Spleen (tissue), 7 donors: ENCODE measurements around the gene EXD3.

Experiments used
- CTCF ChIP-seq, 11 experiments: fragments of 200-600 bp in 7 of 11; fragments of 450-650 bp in 4 of 11; sonication (generic) in 4 of 11; IDR thresholded peaks in 8 of 11; conservative IDR thresholded peaks in 3 of 11; 1 replicate in 7 of 11; 2 replicates in 4 of 11; pipeline versions ENCODE4 v1.4.0 to v1.8.0; 2016 to 2021; ENCODE audit warnings: antibody characterized with exemption in 11 of 11, inconsistent platforms in 4 of 11, mild to moderate bottlenecking in 1 of 11
- POLR2A ChIP-seq, 3 donors: fragments of 450-650 bp; IDR thresholded peaks; one replicate each; pipeline ENCODE4 v1.5.1; 2017; ENCODE audit warnings: antibody characterized with exemption in 3 of 3, mild to moderate bottlenecking in 1 of 3
- donor health status: DM: no; HTN: no; CAD: no; lungs with moderate emphysema.
- donor health status: DM: no; HTN: no; CAD: no.
- donor health status: DM: no; HTN: no; CAD: no.

DNA sequence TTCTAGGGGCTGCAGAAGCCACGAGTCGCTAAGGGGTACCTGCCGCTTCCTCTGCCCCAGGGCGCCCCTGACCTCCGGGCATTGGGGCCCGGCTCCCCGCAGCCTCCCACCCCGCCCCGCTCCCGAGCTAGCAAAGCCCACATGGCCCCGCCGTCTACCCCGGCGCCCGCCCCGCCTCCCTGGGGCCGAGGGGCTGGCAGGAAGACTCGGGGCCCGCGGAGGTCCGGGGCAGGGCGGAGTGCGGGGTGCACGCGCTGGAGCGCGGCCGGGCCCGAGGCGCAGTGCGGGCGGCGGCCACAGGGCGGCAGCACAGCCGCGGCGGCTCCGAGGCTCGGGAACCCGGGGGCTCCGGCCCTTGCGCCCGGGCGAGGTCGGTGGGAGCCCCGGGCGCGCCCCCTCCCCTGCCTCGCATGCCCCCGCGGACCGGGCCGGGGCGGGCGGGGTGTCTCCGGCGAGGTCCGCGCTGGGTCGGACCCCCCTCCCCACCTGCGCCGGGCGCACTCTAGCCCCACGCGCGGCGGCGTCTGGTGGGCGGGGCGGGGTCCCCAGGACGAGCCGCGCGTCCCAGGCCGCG lies 127.6 kb downstream of the EXD3 start:
- TF ChIP-seq POLR2A (IDR thresholded peaks at IDR 0.05) (no peak), CTCF (IDR thresholded peaks at IDR 0.05 in 8 of 11, conservative IDR thresholded peaks at IDR 0.05 in 3 of 11) (peak in 7 of 11 experiments; percentile 27 to 88 (median 77))
